HL-60 (cell line): ENCODE data around the gene FANCC.

Experiments used
- CTCF ChIP-seq: IDR thresholded peaks from one replicate; pipeline ENCODE4 v1.5.1; 2011; ENCODE audit warnings: low read length, control low read depth, inconsistent platforms; ENCODE audit not compliant: insufficient read depth
- GABPA ChIP-seq: IDR thresholded peaks from 2 replicates; pipeline ENCODE4 v1.6.1; 2012; ENCODE audit warnings: low read depth
- POLR2AphosphoS5 ChIP-seq: IDR thresholded peaks from 2 replicates; pipeline ENCODE4 v1.6.1; 2012; ENCODE audit warnings: low read depth
- REST ChIP-seq: IDR thresholded peaks from 2 replicates; pipeline ENCODE4 v1.6.1; 2012; ENCODE audit warnings: low read depth; ENCODE audit not compliant: insufficient replicate concordance

- TF ChIP-seq CTCF: no peak
- TF ChIP-seq GABPA: no peak
- TF ChIP-seq POLR2AphosphoS5: no peak
- TF ChIP-seq REST: no peak
Measured at GRCh38 chr9:95049761-95050160, 267.7 kb downstream of the FANCC start.
